ENCODE measurements around the gene TNPO2.
A peak's percentile ranks its signal among the peaks of the same experiment; 100 is the strongest.

TNPO2 gene

DNA sequence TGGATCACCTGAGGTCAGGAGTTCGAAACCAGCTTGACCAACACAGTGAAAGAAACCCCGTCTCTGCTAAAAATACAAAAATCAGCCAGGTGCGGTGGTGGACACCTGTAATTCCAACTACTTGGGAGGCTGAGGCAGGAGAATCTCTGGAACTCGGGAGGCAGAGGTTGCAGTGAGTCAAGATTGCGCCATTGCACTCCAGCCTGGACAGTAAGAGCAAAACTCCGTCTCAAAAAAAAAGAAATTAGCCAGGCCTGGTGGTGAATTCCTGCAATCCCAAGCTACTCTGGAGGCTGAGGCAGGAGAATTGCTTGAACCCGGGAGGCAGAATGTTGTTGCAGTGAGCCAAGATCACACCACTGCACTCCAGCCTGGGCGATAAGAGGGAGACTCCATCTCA lies 15.1 kb downstream of the TNPO2 start:
- TF ChIP-seq, protein P1, sequence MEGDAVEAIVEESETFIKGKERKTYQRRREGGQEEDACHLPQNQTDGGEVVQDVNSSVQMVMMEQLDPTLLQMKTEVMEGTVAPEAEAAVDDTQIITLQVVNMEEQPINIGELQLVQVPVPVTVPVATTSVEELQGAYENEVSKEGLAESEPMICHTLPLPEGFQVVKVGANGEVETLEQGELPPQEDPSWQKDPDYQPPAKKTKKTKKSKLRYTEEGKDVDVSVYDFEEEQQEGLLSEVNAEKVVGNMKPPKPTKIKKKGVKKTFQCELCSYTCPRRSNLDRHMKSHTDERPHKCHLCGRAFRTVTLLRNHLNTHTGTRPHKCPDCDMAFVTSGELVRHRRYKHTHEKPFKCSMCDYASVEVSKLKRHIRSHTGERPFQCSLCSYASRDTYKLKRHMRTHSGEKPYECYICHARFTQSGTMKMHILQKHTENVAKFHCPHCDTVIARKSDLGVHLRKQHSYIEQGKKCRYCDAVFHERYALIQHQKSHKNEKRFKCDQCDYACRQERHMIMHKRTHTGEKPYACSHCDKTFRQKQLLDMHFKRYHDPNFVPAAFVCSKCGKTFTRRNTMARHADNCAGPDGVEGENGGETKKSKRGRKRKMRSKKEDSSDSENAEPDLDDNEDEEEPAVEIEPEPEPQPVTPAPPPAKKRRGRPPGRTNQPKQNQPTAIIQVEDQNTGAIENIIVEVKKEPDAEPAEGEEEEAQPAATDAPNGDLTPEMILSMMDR (IDR thresholded peaks at IDR 0.05; ENCODE audit: low read depth, low read length, missing control alignments), result no peak
- no peak overlapping the region for H3K4me3 ChIP-seq (ENCODE audit: low read depth, low read length)
- in situ Hi-C loops (cut with HindIII; ENCODE audit: low sequenced_read_pairs), result no loop called here
- DNase-seq (ENCODE audit: low read depth), result no peak

DNA sequence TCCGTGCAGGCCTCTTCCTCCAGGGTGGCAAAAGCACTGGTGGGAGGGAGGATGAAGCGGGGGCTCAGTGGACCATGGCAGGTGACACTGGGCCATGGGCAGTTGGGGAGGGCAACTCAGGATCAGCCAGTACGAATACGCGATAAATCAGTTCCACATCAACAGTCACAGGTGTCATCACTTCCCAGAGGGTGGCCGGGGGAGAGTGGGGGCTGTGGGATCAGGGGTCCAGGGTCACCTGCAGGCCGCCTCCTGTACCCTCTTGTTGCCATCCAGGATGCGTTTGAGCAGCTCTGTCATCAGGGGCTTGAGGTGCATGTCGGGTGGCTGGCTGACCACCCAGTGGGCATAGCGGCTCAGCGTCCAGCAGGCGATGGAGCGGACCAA lies 17.4 kb downstream of the TNPO2 start:
- no peak for DNase-seq (ENCODE audit: low read depth)
- TF ChIP-seq, protein P1 (IDR thresholded peaks at IDR 0.05; ENCODE audit: low read depth, low read length, missing control alignments), result no peak
- in situ Hi-C loops (cut with HindIII; ENCODE audit: low sequenced_read_pairs), result no loop called here
- no peak overlapping the region for H3K4me3 ChIP-seq (ENCODE audit: low read depth, low read length)

DNA sequence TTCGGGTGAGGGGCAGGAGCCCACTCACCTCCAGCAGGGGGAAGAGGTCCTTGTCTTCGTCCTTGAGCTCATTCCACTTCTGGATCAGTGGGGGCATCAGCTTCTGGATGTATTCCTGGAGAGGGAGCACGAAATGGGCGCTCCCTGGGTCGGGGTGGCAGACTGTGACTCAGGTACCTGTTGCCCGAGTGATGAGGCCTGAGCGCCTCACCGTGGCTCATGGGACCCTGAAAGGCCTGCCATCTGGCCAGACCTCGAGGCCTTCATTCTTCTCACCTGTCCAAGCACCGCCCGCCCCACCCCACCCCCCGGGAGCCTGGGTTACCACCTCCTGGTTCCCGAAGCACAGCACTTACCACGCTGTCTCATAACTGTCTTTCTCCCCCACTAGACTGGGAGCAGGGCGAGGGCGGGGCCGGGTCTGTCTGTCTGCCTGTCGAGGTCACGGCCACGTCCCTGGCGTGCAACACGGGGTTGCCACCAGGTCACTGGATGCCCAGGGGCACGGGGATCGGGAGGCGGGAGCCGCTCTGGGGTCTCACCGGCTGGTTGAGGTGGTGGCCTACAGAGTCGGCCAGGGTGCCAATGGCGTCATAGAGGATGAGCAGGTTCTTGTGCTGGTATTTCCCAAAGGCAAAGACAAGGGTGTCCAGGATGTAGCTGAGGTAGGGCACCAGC lies 17.9 kb downstream of the TNPO2 start:
- DNase-seq (ENCODE audit: low read depth), result no peak
- TF ChIP-seq, protein P1 (IDR thresholded peaks at IDR 0.05; ENCODE audit: low read depth, low read length, missing control alignments), result no peak
- no peak overlapping the region for H3K4me3 ChIP-seq (ENCODE audit: low read depth, low read length)
- in situ Hi-C loops (cut with HindIII; ENCODE audit: low sequenced_read_pairs), result no loop called here

DNA sequence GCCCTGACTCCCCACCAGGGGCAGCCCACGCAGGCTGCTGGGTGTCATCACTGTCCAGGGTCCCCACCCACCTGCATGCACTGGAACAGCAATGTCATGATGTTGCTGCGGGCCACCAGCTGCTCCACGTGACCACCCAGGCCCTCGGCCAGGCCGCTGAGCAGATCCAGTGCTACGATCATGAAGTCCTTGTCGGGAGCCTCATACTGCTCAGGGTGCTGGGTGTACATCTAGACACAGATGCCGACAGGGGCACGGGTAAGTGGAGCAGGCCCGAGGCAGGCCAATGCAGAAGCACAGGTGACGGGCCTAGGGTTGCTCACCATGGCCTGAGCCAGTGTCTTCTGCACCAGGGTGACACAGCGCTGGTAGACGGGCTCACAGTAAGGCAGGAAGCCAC lies 18.6 kb downstream of the TNPO2 start:
- TF ChIP-seq, protein P1 (IDR thresholded peaks at IDR 0.05; ENCODE audit: low read depth, low read length, missing control alignments), result no peak
- no peak overlapping the region for H3K4me3 ChIP-seq (ENCODE audit: low read depth, low read length)
- in situ Hi-C loops (cut with HindIII; ENCODE audit: low sequenced_read_pairs), result no loop called here
- DNase-seq (ENCODE audit: low read depth), result no peak

DNA sequence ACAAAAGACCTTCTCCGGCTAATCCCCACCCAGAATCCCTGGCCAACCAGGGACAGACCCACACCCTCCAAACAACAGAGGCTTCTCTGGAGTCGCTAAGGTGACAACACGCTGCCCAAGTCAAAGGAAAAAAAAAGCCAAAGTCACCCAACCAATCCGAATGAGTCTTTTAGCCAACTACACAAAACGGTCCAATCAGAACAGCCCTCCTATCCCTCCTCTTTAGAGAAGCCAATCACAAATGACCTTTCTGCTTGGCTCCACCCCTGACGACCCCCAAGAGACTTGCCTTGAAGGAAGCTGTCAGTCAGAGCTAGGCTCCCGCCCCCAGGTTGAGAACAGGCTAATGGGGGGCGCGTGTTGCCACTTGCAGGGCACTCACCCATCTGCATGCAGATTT lies 20.7 kb downstream of the TNPO2 start:
- TF ChIP-seq, protein P1 (IDR thresholded peaks at IDR 0.05; ENCODE audit: low read depth, low read length, missing control alignments), result no peak
- no peak overlapping the region for H3K4me3 ChIP-seq (ENCODE audit: low read depth, low read length)
- in situ Hi-C loops (cut with HindIII; ENCODE audit: low sequenced_read_pairs), result no loop called here
- DNase-seq (ENCODE audit: low read depth), result peak; percentile 13

DNA sequence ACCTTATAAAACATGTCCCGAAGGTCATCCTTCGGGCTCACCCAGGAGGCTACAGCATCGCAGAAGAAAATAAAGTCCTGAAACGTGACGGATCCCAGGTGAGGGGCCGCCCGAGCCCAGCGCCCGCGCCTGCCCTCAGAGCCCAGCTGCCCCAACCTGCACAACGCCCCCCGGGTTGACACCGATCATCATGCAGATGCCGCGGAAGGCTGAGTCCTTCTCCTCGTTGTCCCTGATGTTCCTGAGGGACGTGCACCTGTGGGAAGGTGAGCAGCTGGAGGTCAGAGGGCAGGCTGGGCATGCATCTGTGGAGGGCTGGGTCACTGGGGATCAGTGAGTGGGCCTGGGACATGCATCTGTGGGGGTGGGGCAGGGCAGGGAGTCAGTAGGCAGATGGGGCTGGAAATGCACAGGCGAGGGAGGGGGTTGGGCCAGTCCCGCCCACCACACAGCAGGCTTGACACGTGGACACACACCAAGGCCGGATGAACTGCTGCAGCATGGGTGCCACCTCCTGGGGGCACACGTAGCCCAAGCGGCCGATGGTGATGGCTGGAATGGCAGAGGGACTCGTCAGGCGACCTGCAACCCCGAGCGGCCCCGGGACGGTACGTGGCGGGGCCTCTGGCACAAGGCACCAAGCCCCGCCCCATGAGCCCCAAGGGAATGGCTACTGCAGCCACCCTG lies 22.0 kb downstream of the TNPO2 start:
- H3K4me3 ChIP-seq (ENCODE audit: low read depth, low read length), result no peak overlapping the region
- in situ Hi-C loops (cut with HindIII; ENCODE audit: low sequenced_read_pairs), result no loop called here
- TF ChIP-seq, protein P1 (IDR thresholded peaks at IDR 0.05; ENCODE audit: low read depth, low read length, missing control alignments), result no peak
- DNase-seq (ENCODE audit: low read depth), result no peak

Data from astrocyte of the cerebellum (primary cell).